ENCODE data around the gene KIRREL3. TPM values are rescaled to one million over a fixed set of nuclear protein-coding genes. Genes with fewer than 3 reads are reported as not detected.

Gene KIRREL3
- total and polyA plus RNA-seq, 9 of the 15 experiments (the other 6 are each of a cell fraction or from before 2014, with no cell fraction given), result 0.04 to 0.10 TPM; not detected in 7

- peaks cover 0 to 16% of the 10 kb centered on the region in 2 experiments; a peak in 2 of 5 replicates for H3K27me3 ChIP-seq (ENCODE audit: control insufficient read depth in 2 of 2, insufficient read depth in 2 of 2, low read length in 2 of 2)
- DNase-seq (ENCODE audit: extremely low read depth in 1 of 4, low spot score in 3 of 4) (no peak), FAIRE-seq (no peak), ATAC-seq (no peak)
- H3K4me3 ChIP-seq, result no peak overlapping the region
- in situ Hi-C loops (cut with MboI) (no loop called here), intact Hi-C loops (cut with micrococcal nuclease) (no loop called here)
- H3K4me1 ChIP-seq (replicated peaks in 1 of 2; ENCODE audit: control insufficient read depth in 2 of 2, insufficient read depth in 2 of 2, low read length in 2 of 2), result no peaks in the 10 kb centered on the region
- no peaks in the 10 kb centered on the region for H3K36me3 ChIP-seq (ENCODE audit: control insufficient read depth, insufficient read depth, low read length)
- no peaks in the 10 kb centered on the region for H3K79me2 ChIP-seq (ENCODE audit: control insufficient read depth, insufficient read depth, low read length)
- CTCF ChIA-PET (ENCODE audit: low intra/inter-chr PET ratio), result no interaction called here
- H3K4me2 ChIP-seq (ENCODE audit: insufficient read depth, low read length), result no peak overlapping the region
- no peak overlapping the region for H3K27ac ChIP-seq (ENCODE audit: extremely low read depth, low read depth, low read length)
- no peaks in the 10 kb centered on the region for H3K9me1 ChIP-seq (ENCODE audit: control insufficient read depth, insufficient read depth, low read length)
- WGBS (ENCODE audit: insufficient coverage, low coverage, missing lambda C conversion rate), result 0% methylated on average over 7 of the region's 7 CpGs
- POLR2A ChIA-PET, result no interaction called here
- TF ChIP-seq ATF1 (CRISPR knock-in tag; IDR thresholded peaks at IDR 0.05), result no peak
- TF ChIP-seq ATF1 (tag; IDR thresholded peaks at IDR 0.05), result no peak
- TF ChIP-seq, protein P1, sequence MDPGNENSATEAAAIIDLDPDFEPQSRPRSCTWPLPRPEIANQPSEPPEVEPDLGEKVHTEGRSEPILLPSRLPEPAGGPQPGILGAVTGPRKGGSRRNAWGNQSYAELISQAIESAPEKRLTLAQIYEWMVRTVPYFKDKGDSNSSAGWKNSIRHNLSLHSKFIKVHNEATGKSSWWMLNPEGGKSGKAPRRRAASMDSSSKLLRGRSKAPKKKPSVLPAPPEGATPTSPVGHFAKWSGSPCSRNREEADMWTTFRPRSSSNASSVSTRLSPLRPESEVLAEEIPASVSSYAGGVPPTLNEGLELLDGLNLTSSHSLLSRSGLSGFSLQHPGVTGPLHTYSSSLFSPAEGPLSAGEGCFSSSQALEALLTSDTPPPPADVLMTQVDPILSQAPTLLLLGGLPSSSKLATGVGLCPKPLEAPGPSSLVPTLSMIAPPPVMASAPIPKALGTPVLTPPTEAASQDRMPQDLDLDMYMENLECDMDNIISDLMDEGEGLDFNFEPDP (CRISPR knock-in tag; IDR thresholded peaks at IDR 0.05), result no peak
- TF ChIP-seq PRMT5 (CRISPR knock-in tag; IDR thresholded peaks at IDR 0.05), result no peak
- no peak for TF ChIP-seq HMGN3 (IDR thresholded peaks at IDR 0.05; ENCODE audit: borderline replicate concordance, extremely low read depth, insufficient read length, low read depth, low read length)
- TF ChIP-seq MAFF (IDR thresholded peaks at IDR 0.05; ENCODE audit: low read length), result no peak
- TF ChIP-seq E2F1 (CRISPR knock-in tag; IDR thresholded peaks at IDR 0.05), result no peak
- TF ChIP-seq ZNF586 (CRISPR knock-in tag; conservative IDR thresholded peaks at IDR 0.05), result no peak
- no TSS peak for BruUV-seq (replicated peaks)
- no peak overlapping the region for H3K9ac ChIP-seq (ENCODE audit: insufficient read depth in 1 of 2, low read depth in 2 of 2, low read length in 2 of 2)
- no peak overlapping the region for H2AFZ ChIP-seq (ENCODE audit: low read depth, low read length)
- H4K20me1 ChIP-seq (replicated peaks; ENCODE audit: control insufficient read depth, insufficient read depth, low read length), result peaks cover 5% of the 10 kb centered on the region; the same call in 1 of the 2 replicates
- H3K9me3 ChIP-seq (replicated peaks; ENCODE audit: control insufficient read depth, insufficient read depth, low read depth, low read length), result no peaks in the 10 kb centered on the region
Measured at GRCh38 chr11:126624506-126624905, 376.1 kb downstream of the KIRREL3 start.

Data from K562 (cell line).